Limb (tissue), 2 donors: ENCODE measurements around the gene IFI44.

Experiments
- DNase-seq, 2 donors: peaks; one replicate each; pipeline ENCODE4 v3.0.0-alpha.2; 2016; ENCODE audit errors: extremely low spot score in 2 of 2

The IFI44 gene

DNA sequence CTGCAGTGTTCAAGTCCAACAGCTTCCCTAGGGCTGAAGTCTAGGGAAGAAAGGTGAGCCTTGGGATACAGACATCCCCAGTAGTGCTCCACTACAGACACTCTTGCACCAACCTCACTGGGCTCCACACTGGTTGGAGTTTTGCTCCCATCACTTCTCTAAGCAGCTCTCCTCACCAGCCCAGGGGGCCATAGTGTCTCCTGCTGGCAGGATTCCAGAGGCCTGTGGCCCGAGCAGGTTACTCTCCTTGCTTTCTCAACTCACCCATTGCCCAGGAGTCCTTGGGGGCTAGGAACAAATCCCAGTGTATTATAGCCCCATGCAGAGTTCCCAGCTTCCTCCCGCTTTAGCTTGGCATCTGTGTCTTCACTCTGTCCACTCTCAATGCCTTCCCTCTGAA lies 52.8 kb downstream of the IFI44 start:
- DNase-seq, result no peak

DNA sequence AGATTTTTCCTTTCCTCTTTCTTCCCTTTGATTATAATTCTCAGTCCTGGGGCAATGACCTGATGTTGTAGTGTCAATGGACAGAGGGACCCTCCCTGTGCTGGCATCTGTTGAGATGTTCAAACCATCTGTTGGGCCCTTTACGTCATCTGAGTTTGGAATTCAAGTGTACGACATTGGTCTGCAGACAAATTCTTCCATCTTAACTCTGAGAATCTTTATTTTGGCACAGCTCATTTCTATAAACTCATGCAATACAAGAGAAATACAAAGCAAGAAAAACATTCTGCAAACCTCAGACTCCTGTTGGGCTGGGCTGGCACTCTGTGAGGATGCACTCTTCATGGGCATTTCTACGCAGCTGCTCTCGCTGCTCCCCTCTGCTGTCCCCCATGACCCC lies 54.2 kb downstream of the IFI44 start:
- no peak for DNase-seq

DNA sequence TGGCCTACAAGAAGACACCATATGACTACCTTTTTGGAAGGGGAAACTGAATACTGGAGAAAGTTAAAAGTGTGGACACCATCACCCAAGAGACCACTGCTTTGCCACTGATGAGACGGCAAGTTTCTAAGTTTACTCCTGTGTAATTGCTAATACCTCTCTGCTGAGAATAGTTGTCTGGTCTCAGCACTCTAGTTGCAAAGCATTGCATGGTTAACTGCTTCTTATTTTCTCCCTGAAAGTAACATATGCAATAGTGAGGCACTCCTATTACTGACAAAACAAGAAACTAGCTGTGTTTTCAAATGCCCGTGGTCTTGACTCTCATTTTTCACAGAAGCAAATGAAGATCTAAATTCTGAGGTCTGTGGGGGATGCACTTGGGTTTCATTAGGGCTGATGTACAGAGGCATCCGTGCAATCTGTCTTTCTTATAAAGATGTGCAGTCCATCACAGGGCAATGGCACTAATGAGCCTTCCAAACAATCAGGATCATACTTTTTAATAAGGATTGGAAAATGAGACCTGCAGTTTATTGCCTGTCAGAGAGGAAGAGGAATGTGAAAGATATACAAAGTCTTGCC lies 62.9 kb downstream of the IFI44 start:
- DNase-seq, result no peak

GRCh38 chr1:78713297-78713696 lies 63.7 kb downstream of the IFI44 start:
- no peak for DNase-seq
